A673 (cell line): ENCODE data around the gene CCL25.

Experiments
- EZH2 ChIP-seq: fragments of 200-600 bp; sonication (generic); IDR thresholded peaks from 2 replicates; pipeline ENCODE4 v1.6.1; 2017; ENCODE audit warnings: borderline replicate concordance, low read depth, mild to moderate bottlenecking, mixed read lengths, antibody characterized with exemption, low read length; ENCODE audit not compliant: poor library complexity, severe bottlenecking
- TF ChIP-seq, protein P1 (sequence below): fragments of 300-800, 200-600 bp; sonication (generic); conservative IDR thresholded peaks from 2 replicates; pipeline ENCODE4 v1.5.1; 2017; ENCODE audit warnings: low read depth, mild to moderate bottlenecking, antibody characterized with exemption, low read length, moderate library complexity, mixed read lengths

- TF ChIP-seq, protein P1, sequence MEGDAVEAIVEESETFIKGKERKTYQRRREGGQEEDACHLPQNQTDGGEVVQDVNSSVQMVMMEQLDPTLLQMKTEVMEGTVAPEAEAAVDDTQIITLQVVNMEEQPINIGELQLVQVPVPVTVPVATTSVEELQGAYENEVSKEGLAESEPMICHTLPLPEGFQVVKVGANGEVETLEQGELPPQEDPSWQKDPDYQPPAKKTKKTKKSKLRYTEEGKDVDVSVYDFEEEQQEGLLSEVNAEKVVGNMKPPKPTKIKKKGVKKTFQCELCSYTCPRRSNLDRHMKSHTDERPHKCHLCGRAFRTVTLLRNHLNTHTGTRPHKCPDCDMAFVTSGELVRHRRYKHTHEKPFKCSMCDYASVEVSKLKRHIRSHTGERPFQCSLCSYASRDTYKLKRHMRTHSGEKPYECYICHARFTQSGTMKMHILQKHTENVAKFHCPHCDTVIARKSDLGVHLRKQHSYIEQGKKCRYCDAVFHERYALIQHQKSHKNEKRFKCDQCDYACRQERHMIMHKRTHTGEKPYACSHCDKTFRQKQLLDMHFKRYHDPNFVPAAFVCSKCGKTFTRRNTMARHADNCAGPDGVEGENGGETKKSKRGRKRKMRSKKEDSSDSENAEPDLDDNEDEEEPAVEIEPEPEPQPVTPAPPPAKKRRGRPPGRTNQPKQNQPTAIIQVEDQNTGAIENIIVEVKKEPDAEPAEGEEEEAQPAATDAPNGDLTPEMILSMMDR, result no peak
- TF ChIP-seq EZH2, result no peak
Observed at GRCh38 chr19:8071912-8072311, 19.4 kb downstream of the CCL25 start.
